ENCODE results near the gene TCHHL1.

The TCHHL1 gene

DNA sequence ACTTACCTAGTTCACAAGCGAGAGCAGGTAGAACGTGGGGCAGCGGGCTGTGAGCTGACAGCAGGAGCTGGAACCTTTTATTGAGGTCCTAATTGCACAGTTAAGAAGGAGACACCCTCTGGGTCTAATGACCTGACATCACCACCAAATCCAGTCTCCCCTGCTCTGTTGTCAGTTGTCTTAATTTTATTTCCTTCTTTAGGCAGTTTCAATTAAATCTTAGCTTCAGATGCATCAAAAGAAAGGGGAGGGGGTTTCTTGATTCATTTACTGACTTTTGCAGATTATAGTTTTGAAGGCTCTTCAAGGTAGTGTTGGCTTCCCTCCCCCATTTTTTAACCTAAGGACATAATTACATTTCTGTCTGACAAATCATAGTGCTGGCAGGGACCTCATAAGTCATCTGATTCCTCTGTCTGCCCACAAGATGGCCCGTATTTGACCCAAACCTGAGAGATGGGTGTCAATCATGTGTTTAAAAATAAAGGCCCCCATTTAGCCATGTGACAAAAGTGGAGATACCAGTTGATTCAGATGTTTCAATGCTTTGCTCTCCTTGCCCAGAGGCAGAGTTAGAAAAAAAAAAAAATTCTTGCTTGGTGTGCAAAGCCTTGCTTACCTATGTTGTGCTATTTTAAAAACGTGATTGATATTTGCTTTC is at the start of gene TCHHL1:
TCHHL1 (minus strand) TSS at position 51 of the 661 bp plus-strand sequence. CDS start 921 bp downstream, outside the sequence.
- DNase-seq, result no peak

DNA sequence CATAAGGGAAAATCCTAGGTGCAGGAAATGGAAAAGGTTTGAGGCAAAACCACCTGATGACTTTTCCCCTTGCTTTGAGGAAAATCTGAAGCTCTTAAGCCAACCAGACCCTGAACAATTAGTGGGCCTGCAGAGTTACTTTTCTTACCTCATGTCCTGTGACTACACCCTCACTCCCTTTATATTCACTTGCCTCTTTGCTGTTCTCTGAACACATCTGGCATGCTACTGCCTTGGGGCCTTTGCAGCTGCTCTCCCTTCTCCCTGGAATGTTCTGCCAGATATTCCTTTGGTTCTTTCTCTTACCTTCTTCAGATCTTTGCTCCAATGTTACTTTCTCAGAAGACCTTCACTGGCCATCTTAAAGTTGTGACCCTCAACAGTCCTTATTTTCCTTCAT is 48.4 kb upstream of the TCHHL1 start:
- DNase-seq, result no peak

DNA sequence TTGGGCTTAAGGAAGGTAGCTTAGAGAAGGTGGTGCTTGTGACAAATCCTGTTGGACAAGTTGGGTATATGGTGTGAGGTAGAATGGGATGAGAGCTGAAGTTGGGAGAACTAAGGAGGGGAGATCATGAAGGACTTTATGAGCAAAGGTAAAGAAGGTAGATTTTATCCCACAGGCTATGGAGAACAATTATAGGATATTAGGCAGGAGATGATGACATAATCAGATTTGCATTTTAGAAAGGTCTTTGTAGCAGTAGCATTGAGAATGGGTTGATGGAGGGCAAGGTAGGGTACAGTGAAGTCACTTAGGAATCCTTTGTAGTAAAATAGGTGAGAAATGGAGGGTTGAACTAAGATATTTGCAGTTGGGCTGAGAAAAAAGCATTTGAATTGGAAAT is 41.3 kb upstream of the TCHHL1 start:
- DNase-seq, result no peak

DNA sequence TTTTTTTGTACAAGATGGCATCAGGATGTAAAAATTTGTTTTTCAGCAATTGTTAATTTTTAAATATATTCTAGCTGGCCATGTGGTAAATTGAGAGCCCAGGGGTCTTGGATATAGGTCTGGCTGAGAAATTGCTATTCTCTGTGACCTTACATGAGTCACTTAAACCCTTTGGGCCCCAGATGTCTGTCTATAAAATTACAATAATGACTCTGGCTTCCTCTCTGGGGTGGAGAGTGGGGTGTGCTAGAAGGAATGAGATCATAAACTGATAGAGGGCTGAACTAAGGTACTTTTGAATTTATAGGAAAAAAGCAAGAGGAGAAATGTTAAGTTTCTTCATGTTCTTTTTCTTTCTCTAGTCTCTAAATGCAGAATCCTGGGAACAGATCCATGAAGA is 38.8 kb upstream of the TCHHL1 start:
- DNase-seq, result no peak

DNA sequence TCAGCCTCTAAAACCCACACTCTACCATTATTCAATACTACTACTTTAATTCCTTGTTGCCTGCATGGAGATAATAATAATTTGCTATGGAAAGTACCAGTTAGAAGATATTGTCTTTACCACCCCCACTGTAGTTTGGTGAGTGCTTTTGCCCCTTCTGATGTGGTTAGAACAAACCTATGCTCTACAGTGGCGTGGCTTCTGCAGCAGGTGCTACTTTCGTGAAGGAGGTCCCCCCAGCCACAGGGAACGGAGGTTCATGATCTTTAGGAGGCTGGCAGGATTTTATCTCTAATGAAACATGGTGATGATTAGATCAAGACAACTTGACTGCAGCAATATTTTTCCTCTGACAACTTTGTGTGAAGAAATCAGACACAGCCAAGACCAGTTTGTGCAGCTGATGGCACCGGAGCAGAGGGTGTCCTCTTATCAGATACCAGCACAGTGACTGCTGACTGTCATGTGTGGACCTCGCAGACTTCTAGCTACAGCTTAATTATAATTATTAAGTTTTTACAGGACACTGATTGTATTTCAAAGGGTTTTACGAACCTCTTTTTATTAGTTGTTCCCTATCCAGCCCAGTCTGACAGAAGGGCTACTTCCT is 37.1 kb upstream of the TCHHL1 start:
- no peak for DNase-seq

DNA sequence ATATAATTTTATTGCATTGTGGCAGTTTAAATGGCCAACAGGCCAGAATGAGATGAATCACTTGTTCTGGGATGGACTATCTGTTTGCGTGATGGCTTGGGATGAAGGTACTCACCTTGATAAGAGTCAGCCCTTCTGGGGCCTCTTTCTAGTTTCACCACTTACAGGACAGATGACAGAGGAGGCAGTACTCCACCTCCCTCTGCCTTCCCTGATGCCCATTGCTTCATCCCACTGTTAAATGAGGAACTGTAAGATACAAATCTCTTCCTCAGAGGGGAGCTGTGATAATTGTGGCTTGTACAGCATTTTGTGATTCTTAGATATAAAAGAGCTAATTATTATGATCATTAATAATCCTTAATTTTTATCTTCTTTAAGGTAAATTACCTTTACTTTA is 30.1 kb upstream of the TCHHL1 start:
- DNase-seq, result no peak

DNA sequence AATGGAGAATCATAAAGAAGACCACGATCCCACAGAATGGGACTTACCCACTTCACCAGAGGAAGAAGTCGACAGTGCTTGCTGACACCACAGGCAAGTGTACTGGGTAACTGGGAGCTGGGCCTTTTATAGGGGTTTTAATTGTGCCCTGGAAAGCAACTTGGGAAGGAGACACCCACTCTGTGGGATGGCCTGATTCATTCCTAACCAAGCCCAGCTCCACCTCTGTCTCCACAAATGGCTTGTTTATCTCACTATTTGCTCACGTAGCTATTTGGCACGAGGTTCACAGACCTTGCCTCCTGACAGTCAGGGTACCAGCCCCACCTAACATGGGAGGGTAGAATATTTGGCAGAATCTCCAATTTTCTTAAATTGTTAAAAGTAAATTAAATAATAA is 26.5 kb upstream of the TCHHL1 start, which contains the start of gene TCHH:
TCHH (minus strand) TSS at position 101 of the 400 bp plus-strand sequence. CDS start 1,364 bp downstream, outside the sequence.
- no peak for DNase-seq

DNA sequence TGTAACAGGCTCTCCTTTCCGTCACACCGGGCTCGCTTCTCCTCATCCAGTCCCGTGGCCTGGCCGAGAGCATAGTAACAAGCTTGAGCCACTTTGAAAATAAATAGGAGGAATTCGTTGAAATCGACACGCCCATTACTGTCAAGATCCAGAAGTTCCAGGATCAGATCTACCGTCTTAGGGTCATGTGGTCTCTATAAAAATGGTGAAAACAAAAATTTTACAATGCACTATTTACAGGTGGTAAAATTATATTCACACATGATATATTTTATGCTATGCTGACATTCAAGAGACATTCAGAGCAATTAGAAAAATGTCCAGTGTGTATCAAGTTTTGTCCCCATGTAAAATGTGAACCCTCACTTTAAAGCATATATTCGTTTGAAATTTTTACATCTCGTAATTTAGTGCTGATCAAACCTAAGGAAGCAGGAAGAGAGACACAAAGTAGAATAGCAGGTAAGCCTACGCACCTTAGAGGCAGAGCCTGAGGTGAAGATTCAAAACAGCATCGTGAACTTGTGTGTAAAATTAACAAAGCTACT is 24.1 kb upstream of the TCHHL1 start:
- no peak for DNase-seq

DNA sequence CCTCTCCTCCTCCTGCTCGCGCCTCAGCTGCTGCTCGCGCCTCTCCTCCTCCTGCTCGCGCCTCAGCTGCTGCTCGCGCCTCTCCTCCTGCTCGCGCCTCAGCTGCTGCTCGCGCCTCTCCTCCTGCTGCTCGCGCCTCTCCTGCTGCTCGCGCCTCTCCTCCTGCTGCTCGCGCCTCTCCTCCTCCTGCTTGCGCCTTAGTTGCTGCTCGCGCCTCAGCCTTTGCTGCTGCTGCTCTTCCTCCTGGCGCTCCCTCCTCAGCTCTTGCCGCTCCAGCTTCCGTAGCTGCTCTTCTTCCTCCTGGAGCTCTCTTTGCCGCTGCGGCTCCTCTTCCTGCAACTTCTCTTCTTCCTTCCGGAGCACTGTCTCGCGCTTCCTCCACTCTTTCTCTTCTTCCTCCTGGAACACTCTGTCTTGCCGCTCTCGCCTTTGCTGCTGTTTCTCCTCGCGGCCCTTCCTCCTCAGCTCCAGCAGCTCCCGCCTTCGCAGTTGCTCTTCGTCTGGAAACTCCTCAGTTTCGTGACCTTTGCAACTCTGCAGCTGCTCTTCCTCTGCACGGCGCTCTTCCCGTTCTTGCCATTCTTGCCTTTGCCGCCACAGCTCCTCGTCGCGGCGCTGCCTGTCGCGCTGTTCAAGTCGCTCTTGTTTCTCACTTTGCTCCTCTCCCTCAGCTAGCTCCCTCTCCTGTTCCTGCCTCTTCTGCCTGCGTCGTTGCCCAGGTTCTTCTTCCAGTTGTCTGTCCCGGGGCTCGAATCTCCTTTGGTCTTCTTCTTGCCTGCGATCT is 23.4 kb upstream of the TCHHL1 start:
- no peak for DNase-seq

DNA sequence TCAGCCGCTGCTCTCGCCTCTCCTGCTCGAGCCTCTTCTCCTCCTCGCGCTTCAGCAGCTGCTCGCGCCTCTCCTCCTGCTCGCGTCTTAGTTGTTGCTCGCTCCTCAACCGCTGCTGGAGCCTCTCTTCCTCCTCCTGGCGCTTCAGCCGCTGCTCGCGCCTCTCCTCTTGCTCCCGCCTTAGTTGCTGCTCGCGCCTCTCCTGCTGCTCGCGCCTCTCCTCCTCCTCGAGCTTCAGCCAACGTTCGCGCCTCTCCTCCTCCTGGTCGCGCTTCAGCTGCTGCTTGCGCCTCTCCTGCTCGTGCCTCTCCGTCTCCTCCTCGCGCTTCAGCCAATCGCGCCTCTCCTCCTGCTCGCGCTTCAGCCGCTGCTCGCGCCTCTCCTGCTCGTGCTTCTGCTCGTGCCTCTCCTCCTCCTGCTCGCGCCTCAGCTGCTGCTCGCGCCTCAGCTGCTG is 22.7 kb upstream of the TCHHL1 start:
- no peak for DNase-seq

DNA sequence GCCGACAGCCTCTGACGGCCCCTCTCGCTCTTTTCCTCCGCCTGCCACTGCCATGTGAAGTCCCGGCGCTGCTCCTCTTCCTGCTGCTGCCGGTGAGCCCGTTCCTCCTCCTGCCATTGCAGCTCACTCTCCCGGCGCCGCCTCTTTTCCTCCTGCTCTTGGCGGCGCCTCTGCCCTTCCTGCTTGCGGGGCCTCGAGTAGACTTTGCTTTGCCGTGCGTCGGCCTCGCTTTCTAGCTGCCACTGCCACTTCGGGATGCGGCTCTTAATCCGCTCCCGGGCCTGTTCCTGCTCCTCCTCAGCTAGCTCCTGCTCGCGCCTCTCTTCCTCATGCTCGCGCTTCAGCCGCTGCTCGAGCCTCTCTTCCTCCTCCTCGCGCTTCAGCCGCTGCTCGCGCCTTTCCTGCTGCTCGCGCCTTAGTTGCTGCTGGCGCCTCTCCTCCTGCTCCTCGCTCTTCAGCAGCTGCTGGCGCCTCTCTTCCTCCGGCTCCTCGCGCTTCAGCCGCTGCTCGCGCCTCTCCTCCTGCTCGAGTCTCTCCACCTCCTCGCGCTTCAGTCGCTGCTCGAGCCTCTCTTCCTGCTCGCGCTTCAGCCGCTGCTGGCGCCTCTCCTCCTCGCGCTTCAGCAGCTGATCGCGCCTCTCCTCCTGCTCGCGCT is 22.1 kb upstream of the TCHHL1 start:
- no peak for DNase-seq

DNA sequence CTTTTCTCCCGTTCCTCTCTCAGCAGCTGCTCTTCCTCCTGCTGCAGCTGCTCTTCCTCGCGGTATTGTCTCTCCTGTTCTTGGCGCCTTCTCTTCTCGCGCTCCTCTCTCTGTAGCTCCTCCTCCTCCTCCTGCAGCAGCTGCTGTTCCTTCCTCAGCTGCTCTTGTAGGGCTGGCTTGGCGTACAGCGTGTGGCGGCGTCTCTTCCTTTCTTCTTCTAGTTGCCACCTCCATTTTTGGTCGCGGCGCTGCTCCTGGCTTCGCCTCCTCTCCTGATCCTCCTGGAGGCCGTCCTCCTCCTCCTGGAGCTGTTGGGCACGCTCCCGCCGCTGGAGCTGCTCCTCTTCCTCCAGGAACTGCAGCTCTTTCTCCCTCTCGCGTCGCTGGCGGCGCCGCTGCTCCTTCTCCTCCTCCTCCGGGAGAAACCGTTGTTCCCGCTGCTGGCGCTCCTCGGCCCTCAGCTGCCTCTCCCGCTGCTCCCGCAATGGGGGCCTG is 21.5 kb upstream of the TCHHL1 start:
- no peak for DNase-seq

DNA sequence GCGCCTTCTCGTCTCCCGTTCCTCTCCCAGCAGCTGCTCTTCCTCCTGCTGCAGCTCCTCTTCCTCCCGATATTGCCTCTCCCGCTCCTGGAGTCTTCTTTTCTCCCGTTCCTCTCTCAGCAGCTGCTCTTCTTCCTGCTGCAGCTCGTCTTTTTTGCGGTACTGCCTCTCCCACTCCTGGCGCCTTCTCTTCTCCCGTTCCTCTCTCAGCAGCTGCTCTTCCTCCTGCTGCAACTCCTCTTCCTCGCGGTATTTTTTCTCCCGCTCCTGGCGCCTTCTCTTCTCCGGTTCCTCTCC is 21.1 kb upstream of the TCHHL1 start:
- DNase-seq, result no peak

DNA sequence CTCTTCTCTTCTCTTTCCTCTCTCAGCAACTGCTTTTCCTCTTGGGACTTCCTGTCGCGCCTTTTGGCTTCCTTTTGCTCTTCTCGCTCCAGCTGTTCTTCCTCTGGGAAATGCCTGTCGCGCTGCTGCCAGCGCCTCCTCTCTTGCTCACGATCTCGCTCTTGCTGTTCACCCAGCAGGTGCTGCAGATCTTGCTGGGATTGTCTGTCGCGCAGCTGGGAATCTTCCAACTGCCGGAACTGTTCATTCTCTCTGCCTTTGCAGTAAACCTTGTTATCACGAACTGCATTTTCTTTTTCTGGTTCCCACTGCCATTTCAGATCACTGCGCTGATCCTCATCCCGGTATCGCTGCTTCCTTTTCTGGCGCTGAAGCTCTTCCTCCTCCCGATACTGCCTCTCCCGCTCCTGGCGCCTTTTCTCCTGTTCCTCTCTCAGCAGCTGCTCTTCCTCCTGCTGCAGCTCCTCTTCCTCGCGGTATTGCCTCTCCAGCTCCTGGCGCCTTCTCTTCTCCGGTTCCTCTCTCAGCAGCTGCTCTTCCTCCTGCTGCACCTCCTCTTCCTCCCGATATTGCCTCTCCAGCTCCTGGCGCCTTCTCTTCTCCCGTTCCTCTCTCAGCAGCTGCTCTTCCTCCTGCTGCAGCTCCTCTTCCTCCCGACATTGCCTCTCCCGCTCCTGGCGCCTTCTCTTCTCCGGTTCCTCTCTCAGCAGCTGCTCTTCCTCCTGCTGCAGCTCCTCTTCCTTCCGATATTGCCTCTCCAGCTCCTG is 20.6 kb upstream of the TCHHL1 start:
- DNase-seq, result no peak

DNA sequence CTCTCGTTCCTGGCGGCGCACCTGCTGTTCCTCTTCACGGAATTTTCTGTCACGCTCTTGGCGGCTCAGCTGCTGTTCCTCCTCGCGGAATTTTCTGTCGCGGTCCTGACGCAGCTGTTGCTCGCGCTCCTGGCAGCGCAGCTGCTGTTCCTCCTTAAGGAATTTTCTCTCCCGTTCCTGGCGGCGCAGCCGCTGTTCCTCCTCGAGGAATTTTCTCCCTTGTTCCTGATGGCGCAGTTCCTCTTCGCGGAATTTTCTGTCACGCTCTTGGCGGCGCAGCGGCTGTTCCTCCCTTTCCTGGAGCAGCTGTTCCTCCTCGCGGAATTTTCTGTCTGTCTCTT is 20.0 kb upstream of the TCHHL1 start:
- no peak for DNase-seq

DNA sequence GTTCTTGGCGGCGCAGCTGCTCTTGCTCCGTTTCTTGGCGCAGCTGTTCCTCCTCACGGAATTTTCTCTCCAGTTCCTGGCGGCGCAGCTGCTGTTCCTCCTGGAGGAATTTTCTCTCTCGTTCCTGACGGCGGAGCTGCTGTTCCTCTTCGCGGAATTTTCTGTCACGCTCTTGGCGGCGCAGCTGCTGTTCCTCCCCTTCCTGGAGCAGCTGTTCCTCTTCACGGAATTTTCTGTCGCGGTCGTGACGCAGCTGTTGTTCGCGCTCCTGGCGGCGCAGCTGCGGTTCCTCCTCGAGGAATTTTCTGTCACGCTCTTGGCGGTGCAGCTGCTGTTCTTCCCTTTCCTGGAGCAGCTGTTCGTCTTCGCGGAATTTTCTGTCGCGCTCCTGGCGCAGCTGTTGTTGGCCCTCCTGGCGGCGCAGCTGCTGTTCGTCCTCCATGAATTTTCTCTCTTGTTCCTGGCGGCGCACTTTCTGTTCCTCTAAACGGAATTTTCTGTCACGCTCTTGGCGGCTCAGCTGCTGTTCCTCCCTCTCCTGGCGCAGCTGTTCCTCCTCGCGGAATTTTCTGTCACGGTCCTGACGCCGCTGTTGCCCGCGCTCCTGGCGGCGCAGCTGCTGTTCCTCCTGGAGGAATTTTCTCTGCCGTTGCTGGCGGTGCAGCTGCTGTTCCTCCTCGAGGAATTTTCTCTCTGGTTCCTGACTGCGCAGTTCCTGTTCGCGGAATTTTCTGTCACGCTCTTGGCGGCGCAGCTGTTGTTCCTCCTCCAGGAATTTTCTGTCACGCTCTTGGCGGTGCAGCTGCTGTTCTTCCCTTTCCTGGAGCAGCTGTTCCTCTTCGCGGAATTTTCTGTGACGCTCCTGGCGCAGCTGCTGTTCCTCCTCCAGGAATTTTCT is 19.4 kb upstream of the TCHHL1 start:
- DNase-seq, result no peak

DNA sequence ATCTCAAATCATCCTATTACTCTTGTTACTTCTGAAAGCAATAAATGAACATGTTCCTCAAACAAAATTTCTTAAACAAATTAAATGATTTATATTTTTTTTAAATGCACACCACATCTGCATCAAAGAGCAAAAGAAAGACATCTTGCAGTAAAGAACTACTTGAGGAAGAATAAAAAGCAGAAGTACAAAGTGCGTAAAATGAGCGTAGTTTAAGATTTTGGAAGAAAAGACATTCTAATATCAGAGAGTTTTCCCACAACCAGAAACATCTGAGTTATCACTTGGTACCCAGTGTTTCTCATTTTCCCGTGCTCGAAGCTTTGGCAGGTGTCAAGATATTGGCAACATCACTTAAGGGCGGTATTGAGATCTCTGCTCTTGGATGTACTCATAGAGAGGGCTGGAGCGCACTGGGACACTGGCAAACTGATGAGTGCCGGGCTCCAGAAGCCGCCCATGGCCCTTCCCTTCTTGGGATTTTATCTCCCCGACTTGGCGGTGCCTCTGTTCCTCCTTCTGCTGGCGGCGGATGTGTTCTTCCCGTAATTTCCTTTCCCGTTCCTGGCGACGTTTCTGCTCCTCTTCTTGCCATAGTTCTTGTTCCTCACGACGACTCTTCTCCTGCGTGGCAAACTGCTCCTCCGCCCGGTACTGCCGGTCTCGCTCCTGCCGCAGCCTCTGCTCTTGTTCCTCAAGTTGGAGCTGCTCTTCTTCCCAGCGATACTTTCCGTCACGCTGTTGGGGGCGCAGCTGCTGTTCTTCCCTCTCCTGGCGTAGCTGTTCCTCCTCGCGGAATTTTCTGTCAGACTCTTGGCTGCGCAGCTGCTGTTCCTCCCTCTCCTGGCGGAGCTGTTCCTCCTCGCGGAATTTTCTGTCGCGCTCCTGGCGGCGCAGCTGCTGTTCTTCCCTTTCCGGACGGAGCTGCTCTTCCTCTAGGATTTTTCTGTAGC is 18.4 kb upstream of the TCHHL1 start:
- DNase-seq, result no peak

DNA sequence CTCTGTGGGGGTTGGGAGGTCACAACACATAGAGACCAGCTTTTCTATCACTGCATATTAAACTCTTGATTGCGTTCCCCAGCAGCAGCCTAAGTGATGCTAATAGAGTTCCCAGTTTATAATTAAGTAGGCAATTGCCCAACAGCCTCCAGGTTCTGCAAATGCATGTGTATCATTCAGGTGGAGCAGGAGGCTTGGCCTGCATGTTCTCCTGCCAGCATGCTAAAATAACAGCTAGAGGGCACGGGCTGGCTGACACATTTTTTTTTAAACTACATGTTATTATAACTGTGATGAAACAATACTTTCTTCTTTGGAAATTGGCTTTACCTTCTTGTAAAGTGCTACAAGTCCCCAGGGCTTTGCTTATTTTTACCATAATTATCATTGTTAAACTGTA is 16.0 kb upstream of the TCHHL1 start:
- DNase-seq, result no peak

DNA sequence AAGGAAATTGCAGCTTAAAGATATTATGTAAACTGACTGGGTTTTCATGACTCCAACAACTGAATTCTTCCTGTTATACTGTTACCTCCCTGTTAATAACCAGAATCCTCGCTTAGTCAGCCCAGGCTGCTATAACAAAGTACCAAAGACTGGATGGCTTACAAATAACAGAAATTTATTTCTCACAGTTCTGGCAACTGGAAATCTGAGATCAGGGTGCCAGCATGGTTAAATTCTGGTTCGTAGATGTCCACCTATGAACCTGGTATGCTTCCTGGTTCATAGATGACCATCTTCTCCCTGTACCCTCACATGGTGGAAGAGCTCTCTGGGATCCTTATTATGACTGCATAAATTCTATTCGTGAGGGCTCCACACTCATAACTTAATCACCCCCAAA is 8.1 kb upstream of the TCHHL1 start:
- DNase-seq, result no peak

DNA sequence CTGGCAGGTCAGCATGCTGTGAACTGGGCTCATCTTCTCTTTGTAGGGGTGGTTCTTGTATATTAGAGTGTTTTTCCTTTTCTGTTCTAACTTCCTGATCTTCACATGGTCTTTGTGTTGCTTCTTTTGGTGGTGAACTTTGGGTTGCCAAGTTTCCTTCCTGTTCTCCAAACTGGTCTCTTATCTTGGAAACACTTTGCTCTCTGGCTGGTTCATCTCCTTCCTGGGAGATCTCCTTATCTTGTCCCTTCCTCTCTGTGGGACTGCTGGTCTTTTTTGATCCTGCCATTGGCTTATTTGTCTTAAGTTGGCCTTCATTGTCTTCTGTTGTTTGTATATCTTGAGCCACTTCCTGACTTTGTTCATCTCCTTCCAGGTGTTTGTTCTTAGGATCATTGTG is 2.1 kb downstream of the TCHHL1 start:
- no peak for DNase-seq

All from activated CD4-positive, CD25-positive, alpha-beta regulatory T cell (primary cell).